Subcutaneous abdominal adipose tissue (tissue), 5 donors: Measurements from ENCODE around the gene GALNTL6.

Experiments used
- H3K27ac ChIP-seq: one replicate; pipeline ENCODE4 v1.7.0; 2013; ENCODE audit warnings: low read depth, mild to moderate bottlenecking, inconsistent platforms, low read length, moderate library complexity
- H3K27me3 ChIP-seq, 5 donors: one replicate each; pipeline ENCODE4 v1.7.0; 2013; ENCODE audit warnings: low read length in 5 of 5, inconsistent platforms in 1 of 5; ENCODE audit not compliant: control insufficient read depth in 5 of 5, insufficient read depth in 4 of 5
- H3K36me3 ChIP-seq, 5 donors: one replicate each; pipeline ENCODE4 v1.7.0; 2013; ENCODE audit warnings: low read length in 5 of 5; ENCODE audit not compliant: control insufficient read depth in 5 of 5, insufficient read depth in 5 of 5
- H3K4me1 ChIP-seq, 5 donors: one replicate each; pipeline ENCODE4 v1.7.0; 2013; ENCODE audit warnings: low read length in 5 of 5, mild to moderate bottlenecking in 3 of 5, moderate library complexity in 1 of 5; ENCODE audit not compliant: control insufficient read depth in 5 of 5, insufficient read depth in 5 of 5
- H3K4me3 ChIP-seq, 5 donors: one replicate each; pipeline ENCODE4 v1.7.0; 2013; ENCODE audit warnings: low read length in 5 of 5, low read depth in 1 of 5
- H3K9ac ChIP-seq, 5 donors: one replicate each; pipeline ENCODE4 v1.7.0; 2013; ENCODE audit warnings: low read length in 5 of 5, mild to moderate bottlenecking in 4 of 5, moderate library complexity in 3 of 5
- H3K9me3 ChIP-seq, 5 donors: one replicate each; pipeline ENCODE4 v1.7.0; 2013; ENCODE audit warnings: low read length in 5 of 5; ENCODE audit not compliant: control insufficient read depth in 5 of 5
- donor health status: healthy.
- donor health status: healthy.
- donor health status: healthy.
- donor health status: healthy.
- donor health status: healthy.

Gene GALNTL6

DNA sequence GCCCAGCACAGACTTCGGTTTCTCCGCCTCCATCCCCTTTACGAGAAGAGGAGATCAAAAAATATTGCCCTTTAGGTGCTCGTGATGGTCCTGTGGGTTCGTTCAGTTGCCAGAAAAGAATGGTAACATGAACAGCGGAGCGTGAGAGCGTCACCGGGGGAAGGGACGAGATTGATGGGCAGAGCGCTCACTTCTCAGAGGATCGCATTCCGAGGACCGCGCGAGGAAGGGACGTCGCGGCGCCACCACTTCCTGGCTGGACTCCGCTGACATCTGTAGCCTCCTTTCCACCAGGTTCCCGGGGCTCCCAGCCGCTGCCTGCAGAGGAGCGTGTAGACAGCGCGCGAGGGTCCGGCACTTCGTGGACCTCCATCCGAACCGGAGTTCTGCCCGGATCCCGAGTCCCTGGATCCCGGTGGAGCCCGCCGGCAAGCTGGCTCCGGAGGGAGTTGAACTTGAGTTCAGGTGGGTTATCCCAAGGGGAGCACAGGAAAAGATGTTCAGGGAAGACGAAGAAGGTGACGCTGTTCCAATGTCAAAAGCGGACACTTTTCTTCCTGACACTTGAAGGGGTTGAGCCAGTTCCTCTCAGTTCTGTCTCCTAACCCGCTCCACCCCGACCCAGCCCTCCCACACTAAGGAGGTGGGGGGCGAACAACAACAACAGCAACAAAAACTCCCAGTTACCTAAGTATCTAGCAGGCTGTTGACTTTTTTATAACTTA, 484 bp downstream of the GALNTL6 start:
- H3K9ac ChIP-seq, result no peak overlapping the region
- no peaks in the 10 kb centered on the region for H3K9me3 ChIP-seq
- no peak overlapping the region for H3K27ac ChIP-seq
- peak overlapping the region; percentile 46 to 63 (median 62) for H3K4me3 ChIP-seq
- peaks cover 17 to 31% (median 21%) of the 10 kb centered on the region in 5 donors for H3K27me3 ChIP-seq
- H3K36me3 ChIP-seq, result no peaks in the 10 kb centered on the region
- H3K4me1 ChIP-seq, result peaks cover 0 to 19% (median 19%) of the 10 kb centered on the region in 5 donors

DNA sequence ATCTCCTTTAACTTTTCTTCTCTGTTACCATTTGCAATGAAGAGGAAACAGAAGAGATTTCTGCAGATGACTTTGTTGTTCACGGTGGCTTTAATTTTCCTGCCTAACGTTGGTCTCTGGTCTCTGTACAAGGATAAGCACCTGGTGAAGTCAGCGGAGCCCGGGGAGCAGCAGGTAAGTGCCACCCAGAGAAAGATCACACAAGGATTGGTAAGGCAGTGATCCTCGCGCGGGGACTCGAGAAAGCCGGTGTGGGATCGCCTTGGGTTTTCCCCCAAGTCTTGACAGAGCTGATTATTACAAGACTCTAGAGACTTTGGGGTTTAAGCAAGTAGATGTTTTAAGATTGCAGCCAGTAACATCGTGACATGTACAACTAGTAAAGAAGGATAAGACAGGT, 1.3 kb downstream of the GALNTL6 start:
- no peaks in the 10 kb centered on the region for H3K36me3 ChIP-seq
- no peak overlapping the region for H3K27ac ChIP-seq
- peaks cover 0 to 19% (median 19%) of the 10 kb centered on the region in 5 donors for H3K4me1 ChIP-seq
- H3K9ac ChIP-seq, result no peak overlapping the region
- H3K4me3 ChIP-seq, result no peak overlapping the region
- peaks cover 17 to 31% (median 21%) of the 10 kb centered on the region in 5 donors for H3K27me3 ChIP-seq
- H3K9me3 ChIP-seq, result no peaks in the 10 kb centered on the region

DNA sequence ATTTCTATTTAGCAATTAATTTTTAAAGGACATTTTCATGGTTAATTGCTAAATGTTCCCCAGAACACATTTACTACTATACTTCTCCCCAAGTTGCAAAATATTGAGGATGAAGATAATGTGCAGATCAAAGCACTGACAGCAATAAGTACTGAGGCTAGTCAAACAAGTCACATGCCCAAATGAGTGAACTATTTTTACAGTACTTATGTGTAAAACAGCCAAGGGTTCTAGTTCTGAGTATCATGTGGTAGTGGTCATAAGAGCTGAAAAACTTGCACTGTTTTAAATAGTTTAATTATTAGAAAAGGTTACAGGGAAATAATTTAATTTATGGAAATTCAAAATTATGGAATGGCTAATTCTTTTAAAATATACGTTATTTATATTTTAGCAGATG, 3.8 kb downstream of the GALNTL6 start:
- no peak overlapping the region for H3K4me3 ChIP-seq
- no peaks in the 10 kb centered on the region for H3K9me3 ChIP-seq
- peaks cover 17 to 31% (median 20%) of the 10 kb centered on the region in 5 donors for H3K27me3 ChIP-seq
- H3K27ac ChIP-seq, result no peak overlapping the region
- H3K36me3 ChIP-seq, result no peaks in the 10 kb centered on the region
- peaks cover 0 to 19% (median 19%) of the 10 kb centered on the region in 5 donors for H3K4me1 ChIP-seq
- H3K9ac ChIP-seq, result no peak overlapping the region

DNA sequence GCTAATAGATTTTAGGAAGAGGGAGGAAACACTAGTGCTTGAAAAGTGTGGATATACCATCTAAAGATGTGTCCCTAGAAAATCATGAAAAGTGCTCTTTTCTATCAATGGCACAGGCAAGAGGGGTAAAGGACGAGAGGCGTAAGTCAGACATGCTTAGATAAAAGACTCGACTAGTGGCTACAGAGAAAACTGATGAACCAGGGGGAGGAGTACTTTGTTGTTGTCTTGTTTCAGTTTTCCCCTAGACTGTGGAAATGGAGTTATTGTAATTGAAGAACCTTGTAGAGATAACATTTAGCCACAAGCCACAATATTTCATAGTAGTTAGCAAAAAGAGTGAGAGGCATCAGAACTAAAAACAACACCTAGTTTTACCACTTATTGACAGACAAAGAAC, 21.4 kb downstream of the GALNTL6 start:
- Histone ChIP-seq H3K9ac (no peak overlapping the region), H3K4me3 (no peak overlapping the region), H3K27me3 (no peaks in the 10 kb centered on the region), H3K9me3 (no peaks in the 10 kb centered on the region), H3K36me3 (no peaks in the 10 kb centered on the region), H3K27ac (no peak overlapping the region), H3K4me1 (no peaks in the 10 kb centered on the region)

DNA sequence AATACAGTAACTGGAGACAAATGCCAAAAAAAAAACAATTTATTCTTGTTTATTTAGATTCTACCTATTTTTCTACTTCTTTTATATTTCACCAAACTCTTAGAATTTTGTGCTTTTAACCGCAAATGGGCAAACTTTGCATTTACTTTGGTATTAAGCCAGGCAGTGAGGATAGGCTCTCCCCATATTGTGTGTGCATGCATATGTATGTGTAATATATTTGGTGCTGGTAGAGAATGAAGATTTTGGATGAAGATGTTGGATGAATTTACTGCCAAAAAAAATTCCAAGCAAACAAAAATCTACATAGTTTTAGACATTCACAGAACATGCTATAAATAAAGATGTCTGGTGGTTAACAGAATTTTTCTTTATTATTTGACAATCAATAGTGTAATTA, 30.3 kb downstream of the GALNTL6 start:
- no peaks in the 10 kb centered on the region for H3K4me1 ChIP-seq
- no peaks in the 10 kb centered on the region for H3K9me3 ChIP-seq
- H3K27me3 ChIP-seq, result no peaks in the 10 kb centered on the region
- H3K9ac ChIP-seq, result no peak overlapping the region
- no peak overlapping the region for H3K4me3 ChIP-seq
- H3K36me3 ChIP-seq, result no peaks in the 10 kb centered on the region
- no peak overlapping the region for H3K27ac ChIP-seq

DNA sequence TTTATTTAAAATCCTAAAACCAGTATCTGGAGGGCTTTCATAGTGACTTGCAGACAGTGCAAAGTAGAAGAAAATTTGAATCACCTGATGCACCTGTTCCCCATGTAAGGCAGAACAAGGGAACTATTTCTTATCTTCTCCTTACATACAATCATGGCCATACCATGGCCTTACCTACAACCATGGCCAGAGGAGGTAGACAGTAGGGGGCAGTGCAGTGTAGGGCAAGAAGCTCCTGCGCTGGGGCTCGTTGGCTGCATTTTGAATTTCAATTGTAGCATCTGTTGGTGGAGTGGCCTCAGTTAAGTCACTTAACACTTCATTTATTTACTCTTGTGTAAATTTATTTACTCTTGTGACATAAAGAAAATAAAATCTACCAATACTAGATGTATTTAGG, 33.0 kb downstream of the GALNTL6 start:
- H3K27ac ChIP-seq, result no peak overlapping the region
- H3K27me3 ChIP-seq, result no peaks in the 10 kb centered on the region
- H3K4me3 ChIP-seq, result no peak overlapping the region
- H3K36me3 ChIP-seq, result no peaks in the 10 kb centered on the region
- H3K9me3 ChIP-seq, result no peaks in the 10 kb centered on the region
- H3K4me1 ChIP-seq, result no peaks in the 10 kb centered on the region
- no peak overlapping the region for H3K9ac ChIP-seq

DNA sequence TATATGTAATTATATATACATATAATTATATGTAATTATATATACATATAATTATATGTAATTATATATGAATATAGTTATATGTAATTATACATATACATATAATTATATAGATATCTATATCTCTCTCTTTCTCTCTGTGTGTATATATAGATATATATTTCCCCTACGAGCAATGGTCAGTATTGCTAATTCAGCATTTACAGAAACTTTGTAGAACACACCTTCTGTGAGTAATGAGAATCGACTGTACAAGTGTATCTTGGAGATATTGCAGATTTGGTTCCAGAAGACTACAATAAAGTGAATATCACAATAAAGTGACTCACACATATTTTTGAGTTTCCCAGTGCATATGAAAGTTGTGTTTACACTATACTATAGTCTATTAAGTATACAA, 33.7 kb downstream of the GALNTL6 start:
- no peaks in the 10 kb centered on the region for H3K36me3 ChIP-seq
- no peaks in the 10 kb centered on the region for H3K9me3 ChIP-seq
- H3K9ac ChIP-seq, result no peak overlapping the region
- no peaks in the 10 kb centered on the region for H3K4me1 ChIP-seq
- no peaks in the 10 kb centered on the region for H3K27me3 ChIP-seq
- no peak overlapping the region for H3K4me3 ChIP-seq
- H3K27ac ChIP-seq, result no peak overlapping the region

DNA sequence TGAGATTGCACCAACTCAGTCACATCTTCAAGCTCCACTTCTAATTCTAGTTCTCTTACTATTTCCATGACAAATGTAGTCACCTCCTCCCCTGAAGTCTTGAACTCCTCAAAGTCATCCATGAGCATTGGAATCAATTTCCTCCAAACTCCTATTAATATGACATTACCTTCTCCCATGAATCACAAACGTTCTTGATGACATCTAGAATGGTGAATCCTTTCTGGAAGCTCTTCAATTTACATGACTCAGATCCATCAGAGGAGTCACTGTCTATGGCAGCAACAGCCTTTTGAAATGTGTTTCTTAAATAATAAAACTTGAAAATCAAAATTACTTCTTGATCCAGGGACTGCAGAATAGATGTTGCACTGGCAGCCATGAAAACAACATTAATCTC, 34.5 kb downstream of the GALNTL6 start:
- no peaks in the 10 kb centered on the region for H3K9me3 ChIP-seq
- H3K4me3 ChIP-seq, result no peak overlapping the region
- no peaks in the 10 kb centered on the region for H3K4me1 ChIP-seq
- H3K9ac ChIP-seq, result no peak overlapping the region
- H3K27ac ChIP-seq, result no peak overlapping the region
- H3K36me3 ChIP-seq, result no peaks in the 10 kb centered on the region
- no peaks in the 10 kb centered on the region for H3K27me3 ChIP-seq

DNA sequence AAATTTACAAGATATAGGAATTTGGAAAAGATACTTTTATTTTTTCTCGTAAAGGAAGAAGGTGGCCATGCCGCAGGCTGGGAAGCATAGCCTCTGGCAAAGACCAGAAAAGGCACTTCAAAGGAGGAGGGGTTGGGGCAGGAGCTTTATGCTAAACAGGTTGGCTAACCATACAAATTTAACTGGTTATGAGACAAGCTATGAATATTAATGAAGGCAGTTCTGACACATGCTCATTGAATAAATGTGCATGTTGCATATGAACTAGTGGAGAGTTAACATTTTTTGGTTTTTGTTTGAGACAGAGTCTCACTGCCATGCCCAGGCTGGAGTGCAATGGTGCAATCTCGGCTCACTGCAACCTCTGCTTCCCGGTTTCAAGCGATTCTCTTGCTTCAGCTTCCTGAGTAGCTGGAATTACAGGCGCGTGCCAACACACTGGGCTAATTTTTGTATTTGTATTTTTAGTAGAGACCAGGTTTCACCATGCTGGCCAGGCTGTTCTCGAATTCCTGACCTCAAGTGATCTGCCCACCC, 36.5 kb downstream of the GALNTL6 start:
- Histone ChIP-seq H3K4me1 (no peaks in the 10 kb centered on the region), H3K4me3 (no peak overlapping the region)

DNA sequence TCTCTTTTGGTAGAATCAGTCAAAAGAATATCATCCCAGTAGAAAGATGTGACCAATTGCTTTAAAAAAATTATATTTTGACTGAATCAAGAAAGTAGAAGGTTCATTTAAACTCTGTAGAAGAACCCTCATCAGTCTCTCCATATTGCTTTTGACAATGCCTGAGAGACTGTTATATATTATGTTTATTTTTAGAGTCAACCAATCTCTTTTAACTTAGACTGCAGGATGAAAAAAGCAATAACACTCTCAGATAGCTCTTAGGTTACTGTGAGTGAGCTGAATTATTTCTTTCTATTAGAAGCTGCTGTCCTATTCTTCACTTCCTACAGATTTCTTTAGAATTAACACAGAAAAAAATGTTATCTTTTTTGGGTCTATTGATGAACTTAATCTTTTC, 38.1 kb downstream of the GALNTL6 start:
- Histone ChIP-seq H3K9me3 (no peaks in the 10 kb centered on the region), H3K27me3 (no peaks in the 10 kb centered on the region), H3K9ac (no peak overlapping the region), H3K27ac (no peak overlapping the region), H3K4me3 (no peak overlapping the region), H3K36me3 (no peaks in the 10 kb centered on the region), H3K4me1 (no peaks in the 10 kb centered on the region)

More for the DNA sequence above, 36.5 kb downstream of the GALNTL6 start:
- H3K9ac ChIP-seq, result no peak overlapping the region
- H3K9me3 ChIP-seq, result no peaks in the 10 kb centered on the region
- H3K27me3 ChIP-seq, result no peaks in the 10 kb centered on the region
- H3K27ac ChIP-seq, result no peak overlapping the region
- H3K36me3 ChIP-seq, result no peaks in the 10 kb centered on the region
